ENCODE results near the gene ADAMTS6. TPM values are rescaled to one million over a fixed set of nuclear protein-coding genes. Genes with fewer than 3 reads are reported as not detected.

Gene ADAMTS6
- total RNA-seq, 1 donor from 2014 or later = 1.5 TPM

DNA sequence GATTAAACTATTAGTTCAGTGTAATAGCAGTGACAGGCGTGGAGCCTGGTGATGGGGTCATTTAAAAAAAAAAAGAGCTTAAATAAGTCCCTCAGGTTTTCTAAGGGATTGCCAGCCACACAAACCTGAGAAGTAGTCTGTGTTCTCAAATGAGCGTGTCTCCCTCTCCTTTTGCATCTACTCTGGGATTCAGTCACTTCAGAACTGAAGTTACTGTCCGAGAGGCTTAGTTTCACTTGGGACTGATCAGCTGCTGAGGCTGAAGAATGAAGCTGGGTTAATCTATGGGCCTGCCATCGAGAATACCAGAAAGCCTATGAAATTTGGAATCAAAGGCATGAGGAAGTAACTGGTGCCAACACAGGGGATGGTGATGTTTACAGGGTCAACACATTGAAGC is 310.1 kb downstream of the ADAMTS6 start:
- DNase-seq = no peak
- Histone ChIP-seq H3K4me3 (no peak overlapping the region), H3K4me1 (no peaks in the 10 kb centered on the region), H3K9me3 (replicated peaks) (no peaks in the 10 kb centered on the region), H3K27me3 (ENCODE audit: low read depth) (no peaks in the 10 kb centered on the region), H3K36me3 (peaks cover 8% of the 10 kb centered on the region), H3K27ac (replicated peaks) (no peak overlapping the region)
- TF ChIP-seq, protein P1, sequence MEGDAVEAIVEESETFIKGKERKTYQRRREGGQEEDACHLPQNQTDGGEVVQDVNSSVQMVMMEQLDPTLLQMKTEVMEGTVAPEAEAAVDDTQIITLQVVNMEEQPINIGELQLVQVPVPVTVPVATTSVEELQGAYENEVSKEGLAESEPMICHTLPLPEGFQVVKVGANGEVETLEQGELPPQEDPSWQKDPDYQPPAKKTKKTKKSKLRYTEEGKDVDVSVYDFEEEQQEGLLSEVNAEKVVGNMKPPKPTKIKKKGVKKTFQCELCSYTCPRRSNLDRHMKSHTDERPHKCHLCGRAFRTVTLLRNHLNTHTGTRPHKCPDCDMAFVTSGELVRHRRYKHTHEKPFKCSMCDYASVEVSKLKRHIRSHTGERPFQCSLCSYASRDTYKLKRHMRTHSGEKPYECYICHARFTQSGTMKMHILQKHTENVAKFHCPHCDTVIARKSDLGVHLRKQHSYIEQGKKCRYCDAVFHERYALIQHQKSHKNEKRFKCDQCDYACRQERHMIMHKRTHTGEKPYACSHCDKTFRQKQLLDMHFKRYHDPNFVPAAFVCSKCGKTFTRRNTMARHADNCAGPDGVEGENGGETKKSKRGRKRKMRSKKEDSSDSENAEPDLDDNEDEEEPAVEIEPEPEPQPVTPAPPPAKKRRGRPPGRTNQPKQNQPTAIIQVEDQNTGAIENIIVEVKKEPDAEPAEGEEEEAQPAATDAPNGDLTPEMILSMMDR (IDR thresholded peaks at IDR 0.05; ENCODE audit: borderline replicate concordance) = no peak
- intact Hi-C loops (cut with micrococcal nuclease) = no loop called here

DNA sequence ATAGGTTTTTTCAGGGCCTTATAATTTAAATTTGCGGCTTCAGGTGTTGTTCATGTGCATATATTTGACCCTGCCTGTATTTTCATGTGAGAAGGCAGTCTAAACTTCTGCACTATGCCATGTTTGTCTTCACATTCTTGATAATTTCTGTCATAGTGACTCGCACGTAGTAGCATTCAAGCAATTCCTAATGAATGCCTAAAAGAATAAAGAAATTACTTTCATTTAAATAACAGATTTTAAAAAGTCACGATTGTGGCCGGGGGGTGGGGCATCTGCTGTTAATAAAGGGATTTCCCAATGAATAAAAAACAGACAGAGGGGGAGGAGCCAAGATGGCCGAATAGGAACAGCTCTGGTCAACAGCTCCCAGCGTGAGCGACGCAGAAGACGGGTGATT is 318.0 kb downstream of the ADAMTS6 start:
- TF ChIP-seq, protein P1 (IDR thresholded peaks at IDR 0.05; ENCODE audit: borderline replicate concordance) = no peak
- H3K4me1 ChIP-seq = no peaks in the 10 kb centered on the region
- H3K27ac ChIP-seq (replicated peaks) = no peak overlapping the region
- H3K36me3 ChIP-seq = no peaks in the 10 kb centered on the region
- H3K27me3 ChIP-seq (ENCODE audit: low read depth) = no peaks in the 10 kb centered on the region
- no peaks in the 10 kb centered on the region for H3K9me3 ChIP-seq (replicated peaks)
- intact Hi-C loops (cut with micrococcal nuclease) = no loop called here
- H3K4me3 ChIP-seq = no peak overlapping the region
- DNase-seq = no peak

DNA sequence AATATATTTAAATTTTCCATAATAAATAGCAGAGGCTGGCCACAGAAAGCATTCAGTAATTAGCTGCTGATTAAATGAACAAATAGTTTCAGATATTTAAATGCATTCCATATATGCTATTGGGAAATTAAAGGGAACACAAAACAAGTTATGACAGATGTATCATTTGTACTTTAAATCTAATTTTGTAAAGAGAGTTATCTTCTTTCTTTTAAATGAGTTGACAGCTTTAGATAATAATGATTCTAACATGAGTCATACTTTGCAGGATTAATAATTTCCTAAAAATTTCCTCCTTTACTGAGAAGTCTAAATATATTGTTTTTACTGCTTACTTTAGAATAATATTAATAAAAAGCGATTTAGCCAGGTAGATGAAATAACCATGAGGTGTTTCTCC is 320.1 kb downstream of the ADAMTS6 start:
- TF ChIP-seq, protein P1 (IDR thresholded peaks at IDR 0.05; ENCODE audit: borderline replicate concordance) = no peak
- no peak overlapping the region for H3K4me3 ChIP-seq
- H3K36me3 ChIP-seq = no peaks in the 10 kb centered on the region
- no peaks in the 10 kb centered on the region for H3K27me3 ChIP-seq (ENCODE audit: low read depth)
- peaks cover 10% of the 10 kb centered on the region for H3K4me1 ChIP-seq
- DNase-seq = no peak
- intact Hi-C loops (cut with micrococcal nuclease) = no loop called here
- H3K9me3 ChIP-seq (replicated peaks) = no peaks in the 10 kb centered on the region
- H3K27ac ChIP-seq (replicated peaks) = no peak overlapping the region

DNA sequence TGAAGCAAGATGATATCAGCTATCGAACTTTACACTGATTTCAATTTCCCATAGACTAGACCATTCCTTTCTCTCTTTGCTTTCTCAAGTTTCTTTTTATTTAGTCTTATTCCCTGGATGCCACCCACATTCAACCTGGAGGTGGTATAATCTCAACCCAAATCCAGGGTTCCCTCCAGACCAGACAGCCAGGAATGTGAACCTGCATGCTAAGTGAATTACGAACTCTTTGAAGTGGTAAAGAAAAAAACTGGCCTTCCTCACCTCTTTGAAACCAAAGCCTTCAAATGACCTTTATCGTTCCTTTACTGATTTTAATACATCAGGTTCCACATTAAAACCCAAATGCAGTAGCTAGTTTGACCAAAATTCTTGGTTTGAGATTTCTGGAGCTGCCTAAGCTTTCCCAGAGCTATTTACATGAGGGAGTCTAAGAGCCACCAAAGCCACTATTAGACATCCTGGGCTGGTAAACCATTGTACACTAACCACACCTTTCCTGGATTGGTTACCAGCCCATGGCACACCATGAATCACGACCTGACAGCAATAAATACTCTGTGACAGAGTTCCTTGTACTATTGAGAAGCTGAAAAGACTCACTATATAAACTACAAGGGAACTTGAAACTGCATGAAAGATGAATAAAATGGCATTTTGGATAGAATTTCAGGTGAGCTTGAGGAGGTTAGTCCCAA is 323.7 kb downstream of the ADAMTS6 start:
- Histone ChIP-seq H3K9me3 (replicated peaks) (no peaks in the 10 kb centered on the region), H3K4me1 (peaks cover 10% of the 10 kb centered on the region), H3K36me3 (no peaks in the 10 kb centered on the region), H3K27me3 (ENCODE audit: low read depth) (no peaks in the 10 kb centered on the region), H3K27ac (replicated peaks) (no peak overlapping the region), H3K4me3 (no peak overlapping the region)
- DNase-seq = no peak
- intact Hi-C loops (cut with micrococcal nuclease) = no loop called here
- TF ChIP-seq, protein P1 (IDR thresholded peaks at IDR 0.05; ENCODE audit: borderline replicate concordance) = no peak

DNA sequence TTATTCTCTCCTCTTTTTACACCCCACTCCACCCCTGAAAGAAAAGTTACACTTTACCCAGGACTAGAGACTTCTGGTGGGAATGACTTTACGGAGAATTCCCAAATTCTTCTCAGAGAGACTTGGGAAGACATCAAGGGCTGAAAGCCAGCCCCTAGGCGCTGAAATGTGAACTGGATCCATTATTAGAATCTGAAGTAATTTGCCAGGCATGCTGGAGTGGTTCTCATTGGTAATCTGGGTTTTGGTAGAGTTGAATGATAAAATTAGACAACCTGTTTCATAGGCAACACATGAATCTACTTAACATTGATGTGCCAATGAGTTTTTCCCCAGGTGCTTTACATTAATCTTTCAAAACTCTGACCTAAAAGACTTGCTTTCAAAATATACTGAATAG is 324.8 kb downstream of the ADAMTS6 start:
- no peak overlapping the region for H3K27ac ChIP-seq (replicated peaks)
- intact Hi-C loops (cut with micrococcal nuclease) = no loop called here
- TF ChIP-seq, protein P1 (IDR thresholded peaks at IDR 0.05; ENCODE audit: borderline replicate concordance) = no peak

More for the DNA sequence above, 324.8 kb downstream of the ADAMTS6 start:
- H3K9me3 ChIP-seq (replicated peaks) = no peaks in the 10 kb centered on the region
- DNase-seq = no peak
- no peak overlapping the region for H3K4me3 ChIP-seq
- no peaks in the 10 kb centered on the region for H3K36me3 ChIP-seq
- peaks cover 11% of the 10 kb centered on the region for H3K4me1 ChIP-seq
- no peaks in the 10 kb centered on the region for H3K27me3 ChIP-seq (ENCODE audit: low read depth)

Measured in left ventricle myocardium inferior (tissue), 1 donor.